Measurements from ENCODE around the gene TGM2. TPM values are rescaled to one million over a fixed set of nuclear protein-coding genes. Genes with fewer than 3 reads are reported as not detected.

The TGM2 gene
- total RNA-seq, 4 donors from 2014 or later = 31.4 to 216 (median 145) TPM

GRCh38 chr20:38129893-38130609, 35.0 kb downstream of the TGM2 start:
- TF ChIP-seq CTCF (IDR thresholded peaks at IDR 0.05) (no peak), POLR2A (IDR thresholded peaks at IDR 0.05) (no peak)
- H3K4me1 ChIP-seq = peaks cover 0 to 26% (median 0%) of the 10 kb centered on the region in 4 donors
- H3K27ac ChIP-seq = no peak overlapping the region
- no peaks in the 10 kb centered on the region for H3K9me3 ChIP-seq
- DNase-seq = peak in 1 of 3 donors; percentile 18
- peaks cover 0 to 36% (median 0%) of the 10 kb centered on the region in 3 donors for H3K36me3 ChIP-seq
- H3K27me3 ChIP-seq = no peaks in the 10 kb centered on the region
- H3K4me3 ChIP-seq = no peak overlapping the region

- peak in 1 of 3 donors; percentile 34 for DNase-seq
- TF ChIP-seq CTCF (IDR thresholded peaks at IDR 0.05) = no peak
- no peak for TF ChIP-seq POLR2A (IDR thresholded peaks at IDR 0.05)
- Histone ChIP-seq H3K36me3 (peaks cover 0 to 36% (median 0%) of the 10 kb centered on the region in 3 donors), H3K27ac (no peak overlapping the region), H3K4me1 (peaks cover 0 to 27% (median 0%) of the 10 kb centered on the region in 4 donors), H3K9me3 (no peaks in the 10 kb centered on the region), H3K27me3 (no peaks in the 10 kb centered on the region), H3K4me3 (no peak overlapping the region)
These were observed 35.7 kb downstream of the TGM2 start for GRCh38 chr20:38129248-38129865.

- Histone ChIP-seq H3K4me3 (no peak overlapping the region), H3K27ac (no peak overlapping the region), H3K27me3 (no peaks in the 10 kb centered on the region), H3K4me1 (peaks cover 0 to 27% (median 0%) of the 10 kb centered on the region in 4 donors), H3K36me3 (peaks cover 0 to 36% (median 0%) of the 10 kb centered on the region in 3 donors), H3K9me3 (no peaks in the 10 kb centered on the region)
- TF ChIP-seq POLR2A (IDR thresholded peaks at IDR 0.05) (no peak), CTCF (IDR thresholded peaks at IDR 0.05) (no peak)
- DNase-seq = peak in 1 of 3 donors; percentile 42
These were observed 36.4 kb downstream of the TGM2 start for GRCh38 chr20:38128691-38129090.

- no peak overlapping the region for H3K4me3 ChIP-seq
- peaks cover 0 to 30% (median 0%) of the 10 kb centered on the region in 4 donors for H3K4me1 ChIP-seq
- no peak for TF ChIP-seq POLR2A (IDR thresholded peaks at IDR 0.05)
- no peak for TF ChIP-seq CTCF (IDR thresholded peaks at IDR 0.05)
- H3K36me3 ChIP-seq = peaks cover 0 to 32% (median 0%) of the 10 kb centered on the region in 3 donors
- no peaks in the 10 kb centered on the region for H3K27me3 ChIP-seq
- H3K9me3 ChIP-seq = no peaks in the 10 kb centered on the region
- DNase-seq = peak in 1 of 3 donors; percentile 26
- H3K27ac ChIP-seq = no peak overlapping the region
These were observed 37.0 kb downstream of the TGM2 start for GRCh38 chr20:38127920-38128528.

- H3K27ac ChIP-seq = peak overlapping the region; percentile 18 to 77 (median 62)
- no peaks in the 10 kb centered on the region for H3K9me3 ChIP-seq
- H3K27me3 ChIP-seq = no peaks in the 10 kb centered on the region
- H3K4me1 ChIP-seq = peaks cover 0 to 35% (median 0%) of the 10 kb centered on the region in 4 donors
- H3K4me3 ChIP-seq = no peak overlapping the region
- DNase-seq = peak in 2 of 3 donors; percentile 49 to 68
- TF ChIP-seq POLR2A (IDR thresholded peaks at IDR 0.05) (no peak), CTCF (IDR thresholded peaks at IDR 0.05) (peak in 1 of 6 experiments; percentile 7)
- peaks cover 0 to 25% (median 0%) of the 10 kb centered on the region in 3 donors for H3K36me3 ChIP-seq
These were observed 38.0 kb downstream of the TGM2 start for GRCh38 chr20:38126932-38127621.
